Calu3 (cell line): ENCODE results near the gene PANK3. TPM values are rescaled to one million over a fixed set of nuclear protein-coding genes. Genes with fewer than 3 reads are reported as not detected.

Experiments
- BruUV-seq: library from RNA; stranded (reverse); fragments of 400-500 nt; replicated peaks from 2 replicates; lab custom pipeline; 2021; lab: Mats Ljungman, UMichigan
- CTCF ChIA-PET: fragments of 300-600 bp; sonication (Branson Sonifier 250); formaldehyde crosslinking; loops from one replicate; lab custom pipeline; 2022; ENCODE audit warnings: antibody characterized with exemption; lab: Charles Lee
- DNase-seq: peaks from one replicate; pipeline ENCODE4 v3.0.0; 2022
- H3K27ac Mint-ChIP-seq: one replicate; pipeline ENCODE4 v1.8.0; 2022; ENCODE audit warnings: mixed read lengths; ENCODE audit not compliant: unreplicated experiment
- H3K27me3 Mint-ChIP-seq: one replicate; pipeline ENCODE4 v1.8.0; 2022; ENCODE audit warnings: mixed read lengths; ENCODE audit not compliant: unreplicated experiment
- H3K36me3 Mint-ChIP-seq: one replicate; pipeline ENCODE4 v1.8.0; 2022; ENCODE audit warnings: mild to moderate bottlenecking, moderate library complexity, mixed read lengths; ENCODE audit not compliant: insufficient read depth, unreplicated experiment
- H3K4me1 Mint-ChIP-seq: one replicate; pipeline ENCODE4 v1.8.0; 2022; ENCODE audit warnings: mild to moderate bottlenecking, low read depth, mixed read lengths; ENCODE audit not compliant: unreplicated experiment
- H3K4me3 Mint-ChIP-seq: one replicate; pipeline ENCODE4 v1.8.0; 2022; ENCODE audit warnings: mild to moderate bottlenecking, low read depth, moderate library complexity, mixed read lengths; ENCODE audit not compliant: unreplicated experiment
- H3K9me3 Mint-ChIP-seq: one replicate; pipeline ENCODE4 v1.8.0; 2022; ENCODE audit warnings: low read depth, mixed read lengths; ENCODE audit not compliant: unreplicated experiment
- CTCF ChIP-seq: fragments of 200-600 bp; IDR thresholded peaks from one replicate; pipeline ENCODE4 v1.8.0; 2022; ENCODE audit warnings: antibody characterized with exemption; ENCODE audit not compliant: unreplicated experiment
- intact Hi-C: fragments of 100-400 bp; cut with micrococcal nuclease; formaldehyde crosslinking; loops from one replicate; pipeline ENCODE4 v1.10.0; 2022; ENCODE audit not compliant: unreplicated experiment
- total RNA-seq: library from RNA; stranded (reverse); gene quantifications from 2 replicates; pipeline ENCODE4 v1.2.3, GENCODE V29; 2022

The PANK3 gene
- total RNA-seq, 1 experiment from 2014 or later: 116 TPM

GRCh38 chr5:168613996-168614395 lies 34.8 kb upstream of the PANK3 start:
- intact Hi-C loops: no loop called here
- Mint-ChIP-seq H3K27me3 (no peaks in the 10 kb centered on the region), H3K9me3 (no peaks in the 10 kb centered on the region), H3K36me3 (no peaks in the 10 kb centered on the region), H3K4me3 (no peak overlapping the region), H3K27ac (no peak overlapping the region), H3K4me1 (no peaks in the 10 kb centered on the region)
- BruUV-seq: no TSS peak
- DNase-seq: no peak
- CTCF ChIA-PET: no interaction called here
- no peak for TF ChIP-seq CTCF

GRCh38 chr5:168613396-168613795 lies 34.2 kb upstream of the PANK3 start:
- CTCF ChIA-PET: interaction anchor here (0.7 kb wide), 1 partner anchor 394 kb away, joined by 3 read pairs; no protein-coding TSS in a partner anchor
- Mint-ChIP-seq H3K9me3 (no peaks in the 10 kb centered on the region), H3K27ac (no peak overlapping the region), H3K27me3 (no peaks in the 10 kb centered on the region), H3K4me1 (no peaks in the 10 kb centered on the region), H3K4me3 (no peak overlapping the region), H3K36me3 (no peaks in the 10 kb centered on the region)
- intact Hi-C loops: no loop called here
- no peak for TF ChIP-seq CTCF
- no peak for DNase-seq
- BruUV-seq: no TSS peak

GRCh38 chr5:168612996-168613395 lies 33.8 kb upstream of the PANK3 start:
- intact Hi-C loops: no loop called here
- CTCF ChIA-PET: interaction anchor here (0.7 kb wide), 1 partner anchor 395 kb away, joined by 3 read pairs; no protein-coding TSS in a partner anchor
- BruUV-seq: no TSS peak
- H3K36me3 Mint-ChIP-seq: no peaks in the 10 kb centered on the region
- no peak overlapping the region for H3K27ac Mint-ChIP-seq
- H3K4me1 Mint-ChIP-seq: no peaks in the 10 kb centered on the region
- no peak for TF ChIP-seq CTCF
- DNase-seq: no peak
- H3K4me3 Mint-ChIP-seq: no peak overlapping the region
- no peaks in the 10 kb centered on the region for H3K27me3 Mint-ChIP-seq
- H3K9me3 Mint-ChIP-seq: no peaks in the 10 kb centered on the region

GRCh38 chr5:168612123-168612522 lies 33.0 kb upstream of the PANK3 start:
- Mint-ChIP-seq H3K27ac (no peak overlapping the region), H3K4me3 (no peak overlapping the region), H3K36me3 (no peaks in the 10 kb centered on the region), H3K27me3 (peaks cover 4% of the 10 kb centered on the region), H3K4me1 (no peaks in the 10 kb centered on the region), H3K9me3 (no peaks in the 10 kb centered on the region)
- TF ChIP-seq CTCF: no peak
- DNase-seq: no peak
- intact Hi-C loops: no loop called here
- BruUV-seq: no TSS peak
- CTCF ChIA-PET: no interaction called here
